NCI-H526 treated with DMSO at 0.1 percent for 48 hours (cell line): ENCODE data around the gene SLC31A1.

Experiments
- DNase-seq: peaks from one replicate; lab custom pipeline; 2025; lab: John Stamatoyannopoulos, UW

The SLC31A1 gene

DNA sequence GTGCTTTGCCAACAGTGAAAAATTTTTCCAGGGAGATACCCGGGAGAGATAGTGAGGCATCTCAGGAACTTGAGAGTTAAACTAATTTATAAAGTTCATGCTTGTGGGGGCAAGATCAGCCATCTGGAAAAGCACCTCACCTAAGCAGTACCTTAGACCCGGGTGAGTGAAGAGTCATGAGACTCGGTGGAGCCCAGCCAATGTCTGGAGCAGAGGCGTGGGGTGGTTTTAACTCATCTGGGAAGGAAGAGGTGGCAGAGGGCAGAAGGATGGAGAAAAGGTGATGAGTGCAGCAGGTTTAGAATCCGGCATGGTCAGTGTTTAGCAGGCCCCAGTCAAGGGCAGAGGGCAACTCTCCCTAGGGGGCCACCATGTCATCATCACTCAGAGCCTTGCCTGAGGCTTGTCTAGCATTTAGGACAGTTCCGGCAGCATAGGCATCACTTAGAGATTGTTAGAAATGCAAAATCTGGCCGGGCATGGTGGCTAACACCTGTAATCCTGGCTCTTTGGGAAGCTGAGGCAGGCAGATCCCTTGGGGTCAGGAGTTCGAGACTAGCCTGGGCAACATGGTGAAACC lies 86.1 kb downstream of the SLC31A1 start:
- DNase-seq: no peak

DNA sequence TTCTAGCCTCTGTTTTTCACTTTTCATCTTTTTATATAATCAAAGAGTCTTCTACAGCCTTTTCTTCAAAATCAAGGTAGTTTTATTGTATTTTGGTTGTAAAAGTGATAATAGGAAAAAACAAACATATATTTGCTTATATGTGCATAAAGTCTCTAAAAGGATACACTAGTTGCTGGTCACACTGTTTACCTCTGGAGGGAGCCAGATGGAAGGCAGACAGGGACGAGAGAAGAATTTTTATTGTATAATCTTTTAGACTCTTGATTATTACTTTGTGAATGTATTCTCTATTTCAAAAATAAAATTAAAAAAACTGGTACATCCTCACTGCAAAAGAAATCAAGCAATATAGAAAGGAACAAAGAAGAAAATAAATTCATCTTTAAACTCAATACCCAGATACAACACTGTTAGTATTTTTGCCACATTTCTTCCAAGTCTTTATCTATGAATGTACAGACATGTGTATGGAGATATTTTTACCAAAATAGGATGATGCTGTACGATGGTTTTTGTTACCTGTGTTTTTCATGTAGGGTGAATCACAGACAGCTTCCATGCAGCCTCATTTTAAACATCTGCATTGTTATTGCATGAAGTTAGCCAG lies 88.0 kb downstream of the SLC31A1 start:
- no peak for DNase-seq

DNA sequence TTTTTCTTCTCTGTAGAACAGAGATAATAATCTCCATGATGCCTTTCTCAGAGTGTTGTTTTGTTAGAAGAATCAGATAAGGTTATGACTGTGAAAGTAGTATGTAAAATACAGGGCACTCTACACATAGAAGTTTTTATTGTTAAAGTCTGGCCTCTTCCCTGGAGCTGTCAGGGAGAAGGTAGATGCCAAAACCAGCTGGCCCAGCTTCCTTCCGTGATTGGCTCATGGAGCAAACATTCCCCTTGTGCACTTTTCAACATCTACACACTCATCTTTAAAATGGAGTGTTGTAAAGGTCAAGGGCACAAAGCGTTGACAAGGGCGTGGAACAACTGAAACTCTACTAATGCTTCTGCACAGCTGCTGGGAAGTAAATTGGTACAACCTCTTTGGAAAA lies 89.2 kb downstream of the SLC31A1 start:
- no peak for DNase-seq

DNA sequence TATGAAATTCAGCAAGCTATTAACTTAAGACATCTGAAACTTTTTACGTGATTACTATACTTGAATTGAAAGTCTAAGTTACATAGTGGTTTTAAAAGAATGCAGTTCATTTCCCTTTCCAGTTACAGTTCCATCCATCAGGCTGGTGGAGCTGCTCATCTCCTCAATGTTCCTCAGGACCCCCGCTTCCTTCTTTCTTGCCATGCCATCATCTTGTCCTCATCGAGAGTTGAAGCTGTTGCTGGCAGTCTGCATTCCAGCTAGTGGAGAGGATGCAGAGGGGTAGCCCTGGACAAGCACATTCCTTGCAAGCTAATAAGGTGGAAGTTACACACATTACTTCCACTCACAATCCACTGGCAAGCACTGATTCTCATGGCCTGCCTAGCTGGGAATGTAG lies 90.6 kb downstream of the SLC31A1 start:
- DNase-seq: no peak

DNA sequence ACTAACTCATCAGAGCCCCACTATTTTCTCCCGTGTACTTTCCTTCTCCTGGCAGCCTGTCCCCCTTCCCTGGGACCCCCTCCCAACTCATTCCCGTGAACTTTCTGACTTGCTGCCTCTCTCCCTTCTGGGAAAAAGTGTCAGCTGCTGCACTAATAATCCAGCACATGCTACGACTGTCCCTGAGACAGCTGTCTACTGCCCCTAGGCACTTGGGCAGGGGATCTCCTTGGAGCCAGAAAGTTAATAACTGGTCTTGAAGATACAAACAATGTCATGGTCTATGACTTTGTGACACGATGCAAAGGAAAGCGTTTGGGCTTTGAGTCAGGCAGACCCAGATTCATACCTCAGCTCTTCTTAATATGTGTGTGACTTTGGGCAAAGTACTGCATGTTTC lies 91.9 kb downstream of the SLC31A1 start:
- DNase-seq: no peak
